WTC11 (cell line): Measurements from ENCODE around the gene NOS1. TPM values are rescaled to one million over a fixed set of nuclear protein-coding genes. Genes with fewer than 3 reads are reported as not detected.

Source experiments
- ATAC-seq: fragments of 200-7000 bp; cut with Tn5 transposase; 2 replicates; pipeline ENCODE4 v1.10.0; 2021; ENCODE audit warnings: mild to moderate bottlenecking, moderate library complexity
- CTCF ChIA-PET: fragments of 300-600 bp; sonication (Branson Sonifier 250); formaldehyde crosslinking; loops from one replicate; lab custom pipeline; 2021; ENCODE audit warnings: antibody characterized with exemption; lab: Charles Lee
- POLR2A ChIA-PET: fragments of 350-600 bp; sonication (Branson Sonifier 250); formaldehyde crosslinking; loops from one replicate; lab custom pipeline; 2021; ENCODE audit warnings: antibody characterized with exemption; lab: Charles Lee
- DNase-seq: peaks from one replicate; pipeline ENCODE4 v3.0.0; 2021; ENCODE audit warnings: low spot score
- H3K27ac Mint-ChIP-seq: 2 replicates; pipeline ENCODE4 v1.8.0; 2021; ENCODE audit warnings: mixed read lengths
- H3K27me3 Mint-ChIP-seq: 2 replicates; pipeline ENCODE4 v1.8.0; 2021; ENCODE audit warnings: low read depth, mild to moderate bottlenecking, moderate library complexity, mixed read lengths
- H3K36me3 Mint-ChIP-seq: 2 replicates; pipeline ENCODE4 v1.8.0; 2021; ENCODE audit warnings: mixed read lengths
- H3K4me1 Mint-ChIP-seq: 2 replicates; pipeline ENCODE4 v1.8.0; 2022; ENCODE audit warnings: mixed read lengths
- H3K4me3 Mint-ChIP-seq: 2 replicates; pipeline ENCODE4 v1.8.0; 2021; ENCODE audit warnings: mild to moderate bottlenecking, moderate library complexity, mixed read lengths
- H3K9me3 Mint-ChIP-seq: 2 replicates; pipeline ENCODE4 v1.8.0; 2021; ENCODE audit warnings: mixed read lengths
- AR ChIP-seq: fragments of 250-450 bp; sonication (Bioruptor Pico); IDR thresholded peaks from 2 replicates; pipeline ENCODE4 v1.9.0; 2021; ENCODE audit warnings: mild to moderate bottlenecking
- CDX4 ChIP-seq: fragments of 250-450 bp; sonication (Bioruptor Pico); IDR thresholded peaks from 2 replicates; pipeline ENCODE4 v1.9.0; 2021; ENCODE audit warnings: moderate library complexity, mild to moderate bottlenecking, inconsistent platforms, borderline replicate concordance
- ETV6 ChIP-seq: sonication (generic); formaldehyde crosslinking; IDR thresholded peaks from 2 replicates; pipeline ENCODE4 v1.8.1; 2022; ENCODE audit warnings: mild to moderate bottlenecking, missing genetic modification reagents
- GRHL2 ChIP-seq: fragments of 250-450 bp; sonication (Bioruptor Pico); IDR thresholded peaks from 2 replicates; pipeline ENCODE4 v1.8.0; 2022; ENCODE audit warnings: mild to moderate bottlenecking, moderate library complexity; ENCODE audit not compliant: insufficient replicate concordance, severe bottlenecking
- NFATC4 ChIP-seq: fragments of 250-450 bp; sonication (Bioruptor Pico); IDR thresholded peaks from 2 replicates; pipeline ENCODE4 v1.9.0; 2021; ENCODE audit warnings: mild to moderate bottlenecking
- SOX15 ChIP-seq: fragments of 250-450 bp; sonication (Bioruptor Pico); IDR thresholded peaks from 2 replicates; pipeline ENCODE4 v1.9.0; 2021; ENCODE audit warnings: mild to moderate bottlenecking
- STAT6 ChIP-seq: sonication (generic); formaldehyde crosslinking; conservative IDR thresholded peaks from 2 replicates; pipeline ENCODE4 v1.8.1; 2023; ENCODE audit warnings: mild to moderate bottlenecking, low read depth, missing genetic modification reagents, moderate library complexity
- ZBTB43 ChIP-seq: sonication (generic); formaldehyde crosslinking; IDR thresholded peaks from 2 replicates; pipeline ENCODE4 v1.8.1; 2023; ENCODE audit warnings: mild to moderate bottlenecking, missing genetic modification reagents
- ZNF423 ChIP-seq: fragments of 250-450 bp; sonication (Bioruptor Pico); IDR thresholded peaks from 2 replicates; pipeline ENCODE4 v2.1.2; 2022; ENCODE audit warnings: mild to moderate bottlenecking, moderate library complexity
- total RNA-seq: library from RNA; stranded (reverse); gene quantifications from 3 replicates; pipeline ENCODE4 v1.2.3, GENCODE V29; 2021
- TF ChIP-seq, protein P1 (sequence below): sonication (generic); formaldehyde crosslinking; IDR thresholded peaks from 2 replicates; pipeline ENCODE4 v1.8.1; 2022; ENCODE audit warnings: mild to moderate bottlenecking, moderate library complexity, missing genetic modification reagents
- TF ChIP-seq, protein P2 (sequence below): sonication (generic); formaldehyde crosslinking; IDR thresholded peaks from 2 replicates; pipeline ENCODE4 v1.8.1; 2022; ENCODE audit warnings: mild to moderate bottlenecking, missing genetic modification reagents, moderate library complexity, borderline replicate concordance
- TF ChIP-seq, protein P3 (sequence below): sonication (generic); formaldehyde crosslinking; IDR thresholded peaks from 2 replicates; pipeline ENCODE4 v1.8.0; 2022; ENCODE audit warnings: mild to moderate bottlenecking, missing genetic modification reagents
- TF ChIP-seq, protein P4 (sequence below): sonication (generic); formaldehyde crosslinking; IDR thresholded peaks from 2 replicates; pipeline ENCODE4 v1.8.1; 2023; ENCODE audit warnings: mild to moderate bottlenecking, missing genetic modification reagents
- TF ChIP-seq, protein P5 (sequence below): fragments of 250-450 bp; sonication (Bioruptor Pico); conservative IDR thresholded peaks from 2 replicates; pipeline ENCODE4 v1.9.0; 2021; ENCODE audit warnings: mild to moderate bottlenecking
- TF ChIP-seq, protein P6 (sequence below): sonication (generic); formaldehyde crosslinking; IDR thresholded peaks from 2 replicates; pipeline ENCODE4 v1.8.1; 2022; ENCODE audit warnings: missing genetic modification reagents, borderline replicate concordance

NOS1 gene
- total RNA-seq, 1 experiment from 2014 or later: 4.5 TPM

DNA sequence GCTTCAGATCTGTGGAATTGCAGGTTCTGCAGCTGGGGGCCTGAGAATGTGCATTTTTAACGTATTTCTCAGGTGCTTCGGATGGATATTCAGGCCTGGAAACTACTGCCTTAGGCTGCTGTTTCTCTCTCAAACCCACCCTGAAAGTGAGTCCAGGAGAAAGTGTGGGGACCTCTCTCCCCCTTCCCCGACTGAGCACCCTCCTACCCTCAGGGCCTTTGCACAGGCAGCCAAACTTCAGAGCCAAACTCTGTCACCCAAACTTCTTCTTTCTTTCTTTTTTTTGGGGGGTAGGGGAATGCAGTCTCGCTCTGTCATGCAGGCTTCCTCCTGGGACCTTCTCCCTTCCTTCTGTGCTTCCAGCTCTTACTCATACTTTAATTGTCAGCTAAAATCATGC is 88.7 kb downstream of the NOS1 start:
- DNase-seq (no peak), ATAC-seq (no peak)
- H3K27ac Mint-ChIP-seq: peak overlapping the region; percentile 26; the same call in 1 of the 2 replicates
- peaks cover 13% of the 10 kb centered on the region for H3K4me1 Mint-ChIP-seq
- H3K36me3 Mint-ChIP-seq: peaks cover 3% of the 10 kb centered on the region; the same call in 1 of the 2 replicates
- POLR2A ChIA-PET: no interaction called here
- H3K4me3 Mint-ChIP-seq: no peak overlapping the region
- CTCF ChIA-PET: interaction anchor here (0.5 to 2.0 kb wide), 2 partner anchors 94 to 766 kb away, joined by 3 to 5 read pairs; no protein-coding TSS in a partner anchor
- H3K27me3 Mint-ChIP-seq: no peaks in the 10 kb centered on the region
- TF ChIP-seq ETV6 (CRISPR knock-in tag): no peak
- TF ChIP-seq, protein P1, sequence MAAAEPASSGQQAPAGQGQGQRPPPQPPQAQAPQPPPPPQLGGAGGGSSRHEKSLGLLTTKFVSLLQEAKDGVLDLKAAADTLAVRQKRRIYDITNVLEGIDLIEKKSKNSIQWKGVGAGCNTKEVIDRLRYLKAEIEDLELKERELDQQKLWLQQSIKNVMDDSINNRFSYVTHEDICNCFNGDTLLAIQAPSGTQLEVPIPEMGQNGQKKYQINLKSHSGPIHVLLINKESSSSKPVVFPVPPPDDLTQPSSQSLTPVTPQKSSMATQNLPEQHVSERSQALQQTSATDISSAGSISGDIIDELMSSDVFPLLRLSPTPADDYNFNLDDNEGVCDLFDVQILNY (CRISPR knock-in tag): no peak
- TF ChIP-seq CDX4: no peak
- TF ChIP-seq SOX15 (CRISPR knock-in tag): no peak
- TF ChIP-seq AR: no peak
- no peak for TF ChIP-seq NFATC4 (CRISPR knock-in tag)
- TF ChIP-seq, protein P2, sequence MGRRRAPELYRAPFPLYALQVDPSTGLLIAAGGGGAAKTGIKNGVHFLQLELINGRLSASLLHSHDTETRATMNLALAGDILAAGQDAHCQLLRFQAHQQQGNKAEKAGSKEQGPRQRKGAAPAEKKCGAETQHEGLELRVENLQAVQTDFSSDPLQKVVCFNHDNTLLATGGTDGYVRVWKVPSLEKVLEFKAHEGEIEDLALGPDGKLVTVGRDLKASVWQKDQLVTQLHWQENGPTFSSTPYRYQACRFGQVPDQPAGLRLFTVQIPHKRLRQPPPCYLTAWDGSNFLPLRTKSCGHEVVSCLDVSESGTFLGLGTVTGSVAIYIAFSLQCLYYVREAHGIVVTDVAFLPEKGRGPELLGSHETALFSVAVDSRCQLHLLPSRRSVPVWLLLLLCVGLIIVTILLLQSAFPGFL: no peak
- TF ChIP-seq, protein P3, sequence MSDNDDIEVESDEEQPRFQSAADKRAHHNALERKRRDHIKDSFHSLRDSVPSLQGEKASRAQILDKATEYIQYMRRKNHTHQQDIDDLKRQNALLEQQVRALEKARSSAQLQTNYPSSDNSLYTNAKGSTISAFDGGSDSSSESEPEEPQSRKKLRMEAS (CRISPR knock-in tag): no peak
- no peak for TF ChIP-seq STAT6
- peaks cover 6% of the 10 kb centered on the region for H3K9me3 Mint-ChIP-seq

DNA sequence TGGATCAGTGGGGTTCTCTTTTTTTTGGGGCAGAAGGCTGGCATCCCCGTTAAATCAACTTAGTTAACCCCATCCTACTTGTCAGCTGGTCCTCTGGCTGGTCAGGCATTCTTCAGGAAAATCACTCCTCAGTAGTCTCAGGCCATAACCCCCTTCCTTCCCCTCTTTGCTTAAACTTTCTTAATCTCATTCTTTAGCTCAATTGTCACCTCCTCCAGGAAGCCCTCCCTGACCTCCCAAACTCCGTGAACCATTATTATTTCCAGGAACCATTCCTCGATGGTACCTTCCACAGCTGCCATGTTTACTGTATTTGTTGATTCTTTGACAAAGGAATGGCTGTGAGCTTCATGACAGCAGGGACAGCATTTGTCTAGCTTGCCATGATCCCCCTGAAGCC is 98.7 kb downstream of the NOS1 start:
- TF ChIP-seq ZNF423 (CRISPR knock-in tag): no peak
- TF ChIP-seq, protein P4, sequence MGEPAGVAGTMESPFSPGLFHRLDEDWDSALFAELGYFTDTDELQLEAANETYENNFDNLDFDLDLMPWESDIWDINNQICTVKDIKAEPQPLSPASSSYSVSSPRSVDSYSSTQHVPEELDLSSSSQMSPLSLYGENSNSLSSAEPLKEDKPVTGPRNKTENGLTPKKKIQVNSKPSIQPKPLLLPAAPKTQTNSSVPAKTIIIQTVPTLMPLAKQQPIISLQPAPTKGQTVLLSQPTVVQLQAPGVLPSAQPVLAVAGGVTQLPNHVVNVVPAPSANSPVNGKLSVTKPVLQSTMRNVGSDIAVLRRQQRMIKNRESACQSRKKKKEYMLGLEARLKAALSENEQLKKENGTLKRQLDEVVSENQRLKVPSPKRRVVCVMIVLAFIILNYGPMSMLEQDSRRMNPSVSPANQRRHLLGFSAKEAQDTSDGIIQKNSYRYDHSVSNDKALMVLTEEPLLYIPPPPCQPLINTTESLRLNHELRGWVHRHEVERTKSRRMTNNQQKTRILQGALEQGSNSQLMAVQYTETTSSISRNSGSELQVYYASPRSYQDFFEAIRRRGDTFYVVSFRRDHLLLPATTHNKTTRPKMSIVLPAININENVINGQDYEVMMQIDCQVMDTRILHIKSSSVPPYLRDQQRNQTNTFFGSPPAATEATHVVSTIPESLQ: no peak
- TF ChIP-seq, protein P5, sequence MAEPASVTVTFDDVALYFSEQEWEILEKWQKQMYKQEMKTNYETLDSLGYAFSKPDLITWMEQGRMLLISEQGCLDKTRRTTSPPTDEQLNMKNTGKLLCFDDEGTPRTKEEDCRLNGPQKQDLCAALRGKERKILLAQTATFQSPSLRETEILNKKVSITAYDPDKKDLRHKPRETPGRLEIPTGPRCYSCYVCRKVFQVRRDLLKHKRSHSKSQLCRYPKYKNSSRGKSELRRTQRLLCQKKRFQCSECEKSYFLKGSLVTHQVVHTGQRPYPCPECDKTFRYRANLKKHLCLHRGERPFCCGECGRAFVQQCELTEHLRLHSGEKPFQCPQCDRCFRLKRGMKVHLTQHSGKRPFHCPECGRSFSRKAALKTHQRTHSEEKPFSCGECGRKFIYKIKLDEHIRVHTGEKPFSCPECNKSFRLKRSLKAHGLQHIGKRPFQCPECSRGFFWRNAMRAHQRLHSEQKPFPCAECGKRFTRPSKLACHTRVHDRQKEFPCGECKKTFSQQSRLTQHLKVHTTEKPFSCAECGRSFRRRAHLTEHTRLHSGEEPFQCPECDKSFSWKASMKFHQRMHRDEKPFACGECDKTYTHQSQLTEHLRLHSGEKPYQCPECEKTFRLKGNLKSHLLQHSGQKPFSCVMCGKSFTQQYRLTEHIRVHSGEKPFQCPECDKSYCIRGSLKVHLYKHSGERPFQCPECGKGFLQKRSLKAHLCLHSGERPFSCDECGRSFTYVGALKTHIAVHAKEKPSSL (CRISPR knock-in tag): no peak
- TF ChIP-seq GRHL2: no peak
- TF ChIP-seq, protein P6, sequence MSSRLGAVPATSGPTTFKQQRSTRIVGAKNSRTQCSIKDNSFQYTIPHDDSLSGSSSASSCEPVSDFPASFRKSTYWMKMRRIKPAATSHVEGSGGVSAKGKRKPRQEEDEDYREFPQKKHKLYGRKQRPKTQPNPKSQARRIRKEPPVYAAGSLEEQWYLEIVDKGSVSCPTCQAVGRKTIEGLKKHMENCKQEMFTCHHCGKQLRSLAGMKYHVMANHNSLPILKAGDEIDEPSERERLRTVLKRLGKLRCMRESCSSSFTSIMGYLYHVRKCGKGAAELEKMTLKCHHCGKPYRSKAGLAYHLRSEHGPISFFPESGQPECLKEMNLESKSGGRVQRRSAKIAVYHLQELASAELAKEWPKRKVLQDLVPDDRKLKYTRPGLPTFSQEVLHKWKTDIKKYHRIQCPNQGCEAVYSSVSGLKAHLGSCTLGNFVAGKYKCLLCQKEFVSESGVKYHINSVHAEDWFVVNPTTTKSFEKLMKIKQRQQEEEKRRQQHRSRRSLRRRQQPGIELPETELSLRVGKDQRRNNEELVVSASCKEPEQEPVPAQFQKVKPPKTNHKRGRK (CRISPR knock-in tag): no peak
- no peak for TF ChIP-seq ZBTB43
- TF ChIP-seq, all 79 proteins: peak for 0
- H3K36me3 Mint-ChIP-seq: peaks cover 6% of the 10 kb centered on the region
- DNase-seq (no peak), ATAC-seq (no peak)
- H3K27me3 Mint-ChIP-seq: no peaks in the 10 kb centered on the region
- no peaks in the 10 kb centered on the region for H3K4me1 Mint-ChIP-seq
- no peak overlapping the region for H3K27ac Mint-ChIP-seq
- ChIA-PET CTCF (interaction anchor here (1.7 to 1.8 kb wide), 2 partner anchors 15 to 27 kb away, joined by 6 to 7 read pairs; no protein-coding TSS in a partner anchor), POLR2A (no interaction called here)
- H3K4me3 Mint-ChIP-seq: no peak overlapping the region
- no peaks in the 10 kb centered on the region for H3K9me3 Mint-ChIP-seq
